ENCODE data around the gene RCL1. TPM values are rescaled to one million over a fixed set of nuclear protein-coding genes. Genes with fewer than 3 reads are reported as not detected.

The RCL1 gene
- total and polyA plus RNA-seq, 2 donors (not counting 3 experiments of a cell fraction or from before 2014, with no cell fraction given), result 12.9 to 13.2 TPM

DNA sequence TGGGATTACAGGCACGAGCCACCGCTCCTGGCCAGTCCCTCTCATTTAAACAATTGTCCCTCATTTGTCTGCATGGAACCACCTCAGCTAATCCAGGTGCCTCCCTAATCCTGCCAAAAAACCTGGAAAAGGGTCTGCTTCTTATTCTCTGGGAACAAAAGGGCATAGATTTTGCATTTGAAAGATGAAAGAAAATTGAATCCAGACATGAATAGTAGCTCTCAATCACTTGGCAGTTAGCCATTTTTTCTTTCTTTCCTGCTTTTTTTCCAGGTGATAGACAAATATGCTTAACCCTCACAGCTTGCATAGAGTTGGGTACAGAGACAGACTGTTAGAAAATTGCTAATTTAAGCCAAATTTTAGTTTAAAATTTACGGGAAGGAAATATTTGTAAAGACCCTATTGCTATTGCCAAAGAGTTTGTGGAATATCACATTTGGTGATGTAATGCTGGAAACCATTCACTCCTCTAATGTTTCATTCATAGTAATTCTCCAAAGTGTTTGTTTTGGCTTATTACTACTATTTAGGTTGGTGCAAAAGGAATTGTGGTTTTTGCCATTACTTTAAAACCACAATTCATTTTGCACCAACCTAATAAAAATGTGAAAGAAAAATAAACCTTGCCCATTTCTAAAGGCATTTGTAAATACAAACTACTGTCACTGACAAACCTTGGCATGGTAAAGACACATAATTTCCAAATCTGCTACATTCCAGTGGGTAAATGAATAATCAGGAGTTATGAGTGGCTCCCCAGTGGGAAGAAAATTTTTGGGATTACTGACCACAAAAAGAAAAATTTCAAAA lies 111.8 kb downstream of the RCL1 start:
- Histone ChIP-seq H3K4me1 (ENCODE audit: control insufficient read depth, extremely low read depth, insufficient read depth, low read length) (peaks cover 4% of the 10 kb centered on the region), H3K27ac (ENCODE audit: insufficient read depth, low read depth, low read length) (no peak overlapping the region), H3K27me3 (ENCODE audit: control insufficient read depth in 2 of 2, insufficient read depth in 2 of 2, low read length in 2 of 2) (no peaks in the 10 kb centered on the region), H3K4me2 (ENCODE audit: insufficient read depth, low read length) (no peak overlapping the region), H3K4me3 (replicated peaks in 1 of 3; ENCODE audit: insufficient read depth in 1 of 3, low read depth in 1 of 3, low read length in 3 of 3) (no peak overlapping the region), H3K9me1 (replicated peaks; ENCODE audit: control insufficient read depth, extremely low read depth, insufficient read depth, low read length) (no peaks in the 10 kb centered on the region), H3K79me2 (ENCODE audit: control insufficient read depth, insufficient read depth, low read length) (no peaks in the 10 kb centered on the region), H4K20me1 (replicated peaks; ENCODE audit: control insufficient read depth, extremely low read depth, insufficient read depth, low read length) (no peaks in the 10 kb centered on the region), H3K36me3 (ENCODE audit: control insufficient read depth in 2 of 2, extremely low read depth in 1 of 2, insufficient read depth in 2 of 2, low read length in 2 of 2) (no peaks in the 10 kb centered on the region), H2AFZ (ENCODE audit: low read depth, low read length) (no peak overlapping the region), H3K9me3 (replicated peaks; ENCODE audit: control insufficient read depth, insufficient read depth, low read length) (no peaks in the 10 kb centered on the region), H3K9ac (replicated peaks; ENCODE audit: extremely low read depth, insufficient read depth, low read length) (no peak overlapping the region)
- BruUV-seq (replicated peaks), result no TSS peak
- intact Hi-C loops (cut with micrococcal nuclease), result no loop called here
- DNase-seq (ENCODE audit: low read depth, low spot score) (peak; percentile 30), FAIRE-seq (no peak)
- dilution Hi-C loops (cut with MboI; ENCODE audit: extremely low pct_ligation_motif_present, low sequenced_read_pairs), result no loop called here
- TF ChIP-seq MYC (IDR thresholded peaks at IDR 0.05; ENCODE audit: low read depth, low read length) (no peak), GATA2 (IDR thresholded peaks at IDR 0.05; ENCODE audit: insufficient read depth, insufficient read length, low read depth, low read length) (no peak), POLR2A (IDR thresholded peaks at IDR 0.05; ENCODE audit: low read depth, low read length) (no peak), POLR2AphosphoS5 (IDR thresholded peaks at IDR 0.05; ENCODE audit: insufficient read depth, low read depth, low read length) (no peak), EZH2 (IDR thresholded peaks at IDR 0.05; ENCODE audit: borderline replicate concordance, low read depth, low read length, severe bottlenecking) (no peak), JUN (IDR thresholded peaks at IDR 0.05; ENCODE audit: borderline replicate concordance, insufficient read depth, insufficient read length, low read depth) (no peak), FOS (IDR thresholded peaks at IDR 0.05; ENCODE audit: borderline replicate concordance, insufficient read depth, low read length) (no peak)
- TF ChIP-seq, protein P1, sequence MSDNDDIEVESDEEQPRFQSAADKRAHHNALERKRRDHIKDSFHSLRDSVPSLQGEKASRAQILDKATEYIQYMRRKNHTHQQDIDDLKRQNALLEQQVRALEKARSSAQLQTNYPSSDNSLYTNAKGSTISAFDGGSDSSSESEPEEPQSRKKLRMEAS (IDR thresholded peaks at IDR 0.05; ENCODE audit: insufficient read depth, insufficient read length), result no peak
- TF ChIP-seq, protein P2, sequence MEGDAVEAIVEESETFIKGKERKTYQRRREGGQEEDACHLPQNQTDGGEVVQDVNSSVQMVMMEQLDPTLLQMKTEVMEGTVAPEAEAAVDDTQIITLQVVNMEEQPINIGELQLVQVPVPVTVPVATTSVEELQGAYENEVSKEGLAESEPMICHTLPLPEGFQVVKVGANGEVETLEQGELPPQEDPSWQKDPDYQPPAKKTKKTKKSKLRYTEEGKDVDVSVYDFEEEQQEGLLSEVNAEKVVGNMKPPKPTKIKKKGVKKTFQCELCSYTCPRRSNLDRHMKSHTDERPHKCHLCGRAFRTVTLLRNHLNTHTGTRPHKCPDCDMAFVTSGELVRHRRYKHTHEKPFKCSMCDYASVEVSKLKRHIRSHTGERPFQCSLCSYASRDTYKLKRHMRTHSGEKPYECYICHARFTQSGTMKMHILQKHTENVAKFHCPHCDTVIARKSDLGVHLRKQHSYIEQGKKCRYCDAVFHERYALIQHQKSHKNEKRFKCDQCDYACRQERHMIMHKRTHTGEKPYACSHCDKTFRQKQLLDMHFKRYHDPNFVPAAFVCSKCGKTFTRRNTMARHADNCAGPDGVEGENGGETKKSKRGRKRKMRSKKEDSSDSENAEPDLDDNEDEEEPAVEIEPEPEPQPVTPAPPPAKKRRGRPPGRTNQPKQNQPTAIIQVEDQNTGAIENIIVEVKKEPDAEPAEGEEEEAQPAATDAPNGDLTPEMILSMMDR (IDR thresholded peaks at IDR 0.05; ENCODE audit: extremely low read depth in 1 of 2, insufficient read depth in 1 of 2, low read depth in 1 of 2, low read length in 2 of 2), result no peak
- POLR2A ChIA-PET, result no interaction called here
- CTCF ChIA-PET, result interaction anchor here (1.0 kb wide), 1 partner anchor 10 kb away, joined by 4 read pairs; no protein-coding TSS in a partner anchor

Measured in endothelial cell of umbilical vein (primary cell).